ENCODE results near the gene CDHR2. TPM values are rescaled to one million over a fixed set of nuclear protein-coding genes. Genes with fewer than 3 reads are reported as not detected.
A peak's percentile ranks its signal among the peaks of the same experiment; 100 is the strongest.

The CDHR2 gene
- total RNA-seq, 1 donor from 2014 or later = 1.6 TPM

- DNase-seq (ENCODE audit: low spot score, unreplicated experiment) = no peak
- Mint-ChIP-seq H3K27me3 (no peaks in the 10 kb centered on the region), H3K27ac (peak overlapping the region; percentile 99), H3K9me3 (ENCODE audit: low read depth) (no peaks in the 10 kb centered on the region), H3K36me3 (ENCODE audit: insufficient read depth) (peaks cover 3% of the 10 kb centered on the region), H3K4me3 (ENCODE audit: low read depth) (peak overlapping the region; percentile 97), H3K4me1 (ENCODE audit: low read depth) (peaks cover 25% of the 10 kb centered on the region)
- TF ChIP-seq, protein P1, sequence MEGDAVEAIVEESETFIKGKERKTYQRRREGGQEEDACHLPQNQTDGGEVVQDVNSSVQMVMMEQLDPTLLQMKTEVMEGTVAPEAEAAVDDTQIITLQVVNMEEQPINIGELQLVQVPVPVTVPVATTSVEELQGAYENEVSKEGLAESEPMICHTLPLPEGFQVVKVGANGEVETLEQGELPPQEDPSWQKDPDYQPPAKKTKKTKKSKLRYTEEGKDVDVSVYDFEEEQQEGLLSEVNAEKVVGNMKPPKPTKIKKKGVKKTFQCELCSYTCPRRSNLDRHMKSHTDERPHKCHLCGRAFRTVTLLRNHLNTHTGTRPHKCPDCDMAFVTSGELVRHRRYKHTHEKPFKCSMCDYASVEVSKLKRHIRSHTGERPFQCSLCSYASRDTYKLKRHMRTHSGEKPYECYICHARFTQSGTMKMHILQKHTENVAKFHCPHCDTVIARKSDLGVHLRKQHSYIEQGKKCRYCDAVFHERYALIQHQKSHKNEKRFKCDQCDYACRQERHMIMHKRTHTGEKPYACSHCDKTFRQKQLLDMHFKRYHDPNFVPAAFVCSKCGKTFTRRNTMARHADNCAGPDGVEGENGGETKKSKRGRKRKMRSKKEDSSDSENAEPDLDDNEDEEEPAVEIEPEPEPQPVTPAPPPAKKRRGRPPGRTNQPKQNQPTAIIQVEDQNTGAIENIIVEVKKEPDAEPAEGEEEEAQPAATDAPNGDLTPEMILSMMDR (IDR thresholded peaks at IDR 0.05; ENCODE audit: unreplicated experiment) = no peak
These were observed 14.0 kb upstream of the CDHR2 start for GRCh38 chr5:176535101-176535663.

- Mint-ChIP-seq H3K4me3 (ENCODE audit: low read depth) (peak overlapping the region; percentile 97), H3K27ac (peak overlapping the region; percentile 99), H3K4me1 (ENCODE audit: low read depth) (peaks cover 25% of the 10 kb centered on the region), H3K36me3 (ENCODE audit: insufficient read depth) (peaks cover 3% of the 10 kb centered on the region), H3K27me3 (no peaks in the 10 kb centered on the region), H3K9me3 (ENCODE audit: low read depth) (no peaks in the 10 kb centered on the region)
- no peak for DNase-seq (ENCODE audit: low spot score, unreplicated experiment)
- TF ChIP-seq, protein P1 (IDR thresholded peaks at IDR 0.05; ENCODE audit: unreplicated experiment) = no peak
These were observed 13.4 kb upstream of the CDHR2 start for GRCh38 chr5:176535664-176536131.

GRCh38 chr5:176536132-176536901, 12.8 kb upstream of the CDHR2 start:
- Mint-ChIP-seq H3K27ac (peak overlapping the region; percentile 99), H3K27me3 (no peaks in the 10 kb centered on the region), H3K36me3 (ENCODE audit: insufficient read depth) (peaks cover 3% of the 10 kb centered on the region), H3K4me1 (ENCODE audit: low read depth) (peaks cover 25% of the 10 kb centered on the region), H3K4me3 (ENCODE audit: low read depth) (peak overlapping the region; percentile 97), H3K9me3 (ENCODE audit: low read depth) (no peaks in the 10 kb centered on the region)
- peak; percentile 62 for DNase-seq (ENCODE audit: low spot score, unreplicated experiment)
- TF ChIP-seq, protein P1 (IDR thresholded peaks at IDR 0.05; ENCODE audit: unreplicated experiment) = no peak

GRCh38 chr5:176536902-176537553, 12.1 kb upstream of the CDHR2 start, which contains the start of gene RNF44:
RNF44 (minus strand) TSS chr5:176537402; CDS start chr5:176532472, 4,930 bp downstream.
- DNase-seq (ENCODE audit: low spot score, unreplicated experiment) = peak; percentile 96
- no peaks in the 10 kb centered on the region for H3K27me3 Mint-ChIP-seq
- H3K27ac Mint-ChIP-seq = peak within 1 kb of the TSS; percentile 99
- no peaks in the 10 kb centered on the region for H3K9me3 Mint-ChIP-seq (ENCODE audit: low read depth)
- H3K4me1 Mint-ChIP-seq (ENCODE audit: low read depth) = peaks cover 31% of the 10 kb centered on the region
- H3K36me3 Mint-ChIP-seq (ENCODE audit: insufficient read depth) = peaks cover 3% of the 10 kb centered on the region
- TF ChIP-seq, protein P1 (IDR thresholded peaks at IDR 0.05; ENCODE audit: unreplicated experiment) = no peak
- H3K4me3 Mint-ChIP-seq (ENCODE audit: low read depth) = peak within 1 kb of the TSS; percentile 97

DNA sequence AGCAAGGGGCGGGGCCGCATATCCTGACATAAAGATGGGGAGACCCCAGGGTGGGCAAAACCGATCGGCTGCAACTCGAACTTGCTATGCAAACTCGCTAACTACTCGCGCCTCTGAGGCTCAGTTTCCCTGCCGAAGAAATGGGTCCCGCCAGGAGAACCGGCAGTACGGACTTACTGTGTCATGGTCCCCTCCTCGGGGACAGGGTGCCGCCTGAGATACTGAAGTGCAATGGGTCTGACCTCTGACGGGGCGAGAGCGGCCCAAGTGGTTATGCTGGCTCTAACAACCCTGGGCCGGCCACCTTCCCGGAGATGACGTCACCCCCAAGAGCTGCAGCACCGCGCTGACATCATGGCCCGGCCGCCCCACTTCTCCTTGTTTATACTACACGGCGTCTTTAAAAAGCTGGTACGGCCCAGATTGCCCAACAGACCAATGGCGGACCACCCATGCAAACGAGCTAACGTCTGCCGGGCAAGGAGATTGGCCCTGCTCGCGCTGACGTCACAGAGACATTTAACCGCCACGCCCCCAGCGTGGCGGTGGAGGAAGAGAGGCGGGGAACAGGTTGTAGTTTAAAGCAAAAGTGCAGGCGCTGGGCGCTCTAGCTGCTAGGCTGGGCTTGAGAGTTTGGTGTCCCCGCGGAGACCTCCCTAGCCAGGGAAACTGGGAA, 11.4 kb upstream of the CDHR2 start:
- peaks cover 34% of the 10 kb centered on the region for H3K4me1 Mint-ChIP-seq (ENCODE audit: low read depth)
- peaks cover 3% of the 10 kb centered on the region for H3K36me3 Mint-ChIP-seq (ENCODE audit: insufficient read depth)
- peaks cover 5% of the 10 kb centered on the region for H3K27me3 Mint-ChIP-seq
- TF ChIP-seq, protein P1 (IDR thresholded peaks at IDR 0.05; ENCODE audit: unreplicated experiment) = no peak
- peak overlapping the region; percentile 97 for H3K4me3 Mint-ChIP-seq (ENCODE audit: low read depth)
- DNase-seq (ENCODE audit: low spot score, unreplicated experiment) = peak; percentile 91
- peak overlapping the region; percentile 99 for H3K27ac Mint-ChIP-seq
- H3K9me3 Mint-ChIP-seq (ENCODE audit: low read depth) = no peaks in the 10 kb centered on the region
